ENCODE data around the gene SPINK2.

The SPINK2 gene

GRCh38 chr4:56799824-56800756 is 21.4 kb downstream of the SPINK2 start:
- peak overlapping the region; percentile 31 for H3K4me3 ChIP-seq (ENCODE audit: low read depth, low read length)

- no peak overlapping the region for H3K4me3 ChIP-seq (ENCODE audit: low read depth, low read length)
These were observed 22.2 kb downstream of the SPINK2 start for GRCh38 chr4:56799161-56799759.

GRCh38 chr4:56796211-56796610 is 25.3 kb downstream of the SPINK2 start:
- H3K4me3 ChIP-seq (ENCODE audit: low read depth, low read length) = no peak overlapping the region

GRCh38 chr4:56791316-56791715 is 30.2 kb downstream of the SPINK2 start:
- H3K4me3 ChIP-seq (ENCODE audit: low read depth, low read length) = no peak overlapping the region

- H3K4me3 ChIP-seq (ENCODE audit: low read depth, low read length) = no peak overlapping the region
These were observed 30.8 kb downstream of the SPINK2 start for GRCh38 chr4:56790691-56791091.

GRCh38 chr4:56788081-56788480 is 33.4 kb downstream of the SPINK2 start:
- H3K4me3 ChIP-seq (ENCODE audit: low read depth, low read length) = no peak overlapping the region

GRCh38 chr4:56787380-56787779 is 34.1 kb downstream of the SPINK2 start:
- no peak overlapping the region for H3K4me3 ChIP-seq (ENCODE audit: low read depth, low read length)

GRCh38 chr4:56786955-56787354 is 34.5 kb downstream of the SPINK2 start:
- H3K4me3 ChIP-seq (ENCODE audit: low read depth, low read length) = no peak overlapping the region

GRCh38 chr4:56783986-56784385 is 37.5 kb downstream of the SPINK2 start:
- H3K4me3 ChIP-seq (ENCODE audit: low read depth, low read length) = no peak overlapping the region

- no peak overlapping the region for H3K4me3 ChIP-seq (ENCODE audit: low read depth, low read length)
These were observed 39.5 kb downstream of the SPINK2 start for GRCh38 chr4:56782019-56782418.

- H3K4me3 ChIP-seq (ENCODE audit: low read depth, low read length) = no peak overlapping the region
These were observed 48.2 kb downstream of the SPINK2 start for GRCh38 chr4:56773346-56773745.

GRCh38 chr4:56772134-56772533 is 49.4 kb downstream of the SPINK2 start:
- H3K4me3 ChIP-seq (ENCODE audit: low read depth, low read length) = no peak overlapping the region

- H3K4me3 ChIP-seq (ENCODE audit: low read depth, low read length) = no peak overlapping the region
These were observed 52.7 kb downstream of the SPINK2 start for GRCh38 chr4:56768763-56769162.

GRCh38 chr4:56768316-56768715 is 53.2 kb downstream of the SPINK2 start:
- H3K4me3 ChIP-seq (ENCODE audit: low read depth, low read length) = no peak overlapping the region

GRCh38 chr4:56767567-56767966 is 53.9 kb downstream of the SPINK2 start:
- no peak overlapping the region for H3K4me3 ChIP-seq (ENCODE audit: low read depth, low read length)

- no peak overlapping the region for H3K4me3 ChIP-seq (ENCODE audit: low read depth, low read length)
These were observed 56.7 kb downstream of the SPINK2 start for GRCh38 chr4:56764775-56765174.

- no peak overlapping the region for H3K4me3 ChIP-seq (ENCODE audit: low read depth, low read length)
These were observed 57.3 kb downstream of the SPINK2 start for GRCh38 chr4:56764223-56764622.

GRCh38 chr4:56762484-56763250 is 58.8 kb downstream of the SPINK2 start:
- H3K4me3 ChIP-seq (ENCODE audit: low read depth, low read length) = no peak overlapping the region

- H3K4me3 ChIP-seq (ENCODE audit: low read depth, low read length) = no peak overlapping the region
These were observed 61.3 kb downstream of the SPINK2 start for GRCh38 chr4:56760183-56760582.
